HG03342 (cell line): ENCODE measurements around the gene ISOC1.

Experiments used
- ATAC-seq: cut with Tn5 transposase; IDR thresholded peaks from one replicate; pipeline ENCODE4 v1.9.1; 2021; ENCODE audit warnings: mild to moderate bottlenecking, moderate library complexity; ENCODE audit not compliant: unreplicated experiment

The ISOC1 gene

DNA sequence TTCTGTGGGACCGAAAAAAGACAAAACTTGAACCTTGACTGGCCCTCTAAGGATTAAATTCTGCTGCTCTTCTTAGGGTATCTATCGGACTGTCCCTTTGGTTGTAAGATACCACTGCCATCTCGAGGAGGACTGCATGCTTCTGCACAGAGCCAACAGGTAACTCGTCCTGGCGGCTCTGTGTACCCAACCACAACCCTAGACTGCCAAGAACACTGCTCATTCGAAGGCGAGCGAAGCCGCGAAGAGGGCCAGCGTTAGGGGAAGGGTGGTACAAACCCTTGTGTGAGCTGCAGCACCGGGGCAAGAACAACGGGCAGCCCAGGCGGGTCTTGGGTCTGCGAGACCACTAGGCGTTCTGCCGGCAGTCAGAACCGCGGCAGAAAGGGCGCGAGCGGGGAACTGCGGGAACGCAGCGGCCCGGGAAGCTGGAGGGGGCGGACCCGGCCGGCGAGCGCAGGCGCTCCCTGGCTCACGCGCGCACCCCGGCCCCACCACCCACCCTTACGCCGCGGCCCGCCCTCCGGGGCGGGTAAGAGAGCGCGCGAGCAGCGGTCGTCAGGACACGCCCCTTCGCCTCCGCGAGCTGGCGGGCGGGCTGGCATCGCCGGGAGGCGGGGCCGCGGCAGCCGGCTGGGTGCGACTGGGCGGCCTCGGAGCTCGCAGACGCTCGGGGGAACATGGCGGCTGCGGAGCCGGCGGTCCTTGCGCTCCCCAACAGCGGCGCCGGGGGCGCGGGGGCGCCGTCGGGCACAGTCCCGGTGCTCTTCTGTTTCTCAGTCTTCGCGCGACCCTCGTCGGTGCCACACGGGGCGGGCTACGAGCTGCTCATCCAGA lies at the start of gene ISOC1:
ISOC1 (plus strand) TSS at position 663 of the 837 bp plus-strand sequence; CDS start at position 681, 18 bp downstream.
- ATAC-seq: peak; percentile 89

DNA sequence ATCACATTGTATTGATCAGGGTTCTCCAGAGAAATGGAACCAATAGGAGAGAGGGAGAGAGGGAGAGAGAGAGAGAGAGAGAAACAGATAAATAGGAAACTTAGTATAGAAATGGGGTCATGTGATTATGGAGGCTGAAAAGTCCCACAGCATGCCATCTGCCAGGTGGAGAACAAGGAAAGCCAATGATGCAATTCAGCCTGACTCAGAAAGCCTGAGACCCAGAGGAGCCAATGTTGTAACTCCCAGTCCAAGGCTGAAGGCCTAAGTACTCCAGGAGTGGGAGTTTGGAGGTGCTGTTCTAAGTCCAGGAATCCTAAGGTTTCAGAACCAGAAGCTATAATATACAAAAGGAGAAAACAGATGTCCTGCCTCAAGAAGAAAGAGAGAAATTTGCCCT lies 48.4 kb upstream of the ISOC1 start:
- ATAC-seq: no peak

DNA sequence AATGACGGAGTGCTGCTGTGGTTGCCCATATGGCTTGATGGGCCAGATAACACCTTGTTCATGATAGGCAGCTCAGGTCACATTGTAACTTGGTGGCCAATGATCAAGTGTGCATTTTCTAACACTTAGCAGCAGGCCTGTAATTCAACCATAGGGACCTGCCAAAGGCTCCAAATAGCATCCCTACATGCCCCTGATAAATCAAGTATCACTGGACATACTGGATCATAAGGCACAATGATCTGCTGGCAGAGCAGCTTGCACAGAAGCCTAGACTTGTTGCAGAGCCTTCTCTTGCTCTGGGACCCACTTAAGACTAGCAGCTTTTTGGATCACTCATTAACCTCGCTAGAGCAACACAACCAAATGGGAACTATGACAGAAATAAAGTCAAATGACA lies 46.0 kb upstream of the ISOC1 start:
- ATAC-seq: no peak

DNA sequence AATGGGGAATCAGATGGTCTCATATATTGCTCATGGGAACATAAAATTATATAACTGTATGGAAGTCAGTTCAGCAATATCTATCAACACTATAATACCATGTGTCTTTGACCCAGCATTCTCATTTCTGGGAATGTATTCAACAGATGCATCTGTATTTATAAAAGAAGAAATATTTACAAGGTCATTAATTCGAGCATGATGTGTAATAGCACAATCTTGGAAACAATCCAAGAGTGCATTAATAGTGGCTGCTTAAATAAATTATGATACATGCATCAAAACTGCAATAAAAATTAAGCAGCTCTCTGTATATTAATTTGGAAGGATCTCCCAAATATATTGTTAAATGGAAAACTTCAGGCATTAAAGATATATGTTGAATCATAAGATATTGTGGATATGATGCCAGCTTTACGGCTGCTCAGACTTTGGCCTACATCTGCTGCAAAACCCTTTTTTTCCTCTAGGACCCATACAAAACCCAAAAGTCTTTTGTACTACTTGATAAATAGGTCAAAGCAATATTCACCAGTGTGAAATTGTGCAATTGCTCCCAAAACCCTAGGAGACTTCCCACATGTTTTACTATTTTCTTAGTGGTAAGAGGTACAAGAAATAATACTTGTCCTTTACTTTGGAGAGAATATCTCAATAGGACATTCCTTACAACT lies 45.3 kb upstream of the ISOC1 start:
- no peak for ATAC-seq

- no peak for ATAC-seq
These were observed 43.3 kb upstream of the ISOC1 start for GRCh38 chr5:129051283-129051682.

DNA sequence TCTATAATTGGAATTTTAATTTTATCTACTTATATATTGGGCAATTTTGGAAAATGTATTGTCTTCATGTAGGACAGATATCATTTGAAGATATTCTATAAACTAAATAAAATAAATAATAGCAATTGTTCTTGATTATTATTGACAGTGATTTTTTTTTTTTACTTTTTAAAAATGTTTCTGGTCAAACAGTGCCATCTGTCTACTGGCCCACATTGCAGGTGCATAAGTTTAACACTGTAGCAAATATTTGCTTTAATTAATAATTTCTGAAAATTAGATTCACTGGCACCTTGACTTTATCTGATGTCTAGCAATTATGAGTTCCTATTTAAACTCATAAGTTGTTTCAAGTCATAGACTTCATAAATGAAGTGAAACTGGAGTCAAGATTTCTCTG lies 41.1 kb upstream of the ISOC1 start:
- no peak for ATAC-seq

DNA sequence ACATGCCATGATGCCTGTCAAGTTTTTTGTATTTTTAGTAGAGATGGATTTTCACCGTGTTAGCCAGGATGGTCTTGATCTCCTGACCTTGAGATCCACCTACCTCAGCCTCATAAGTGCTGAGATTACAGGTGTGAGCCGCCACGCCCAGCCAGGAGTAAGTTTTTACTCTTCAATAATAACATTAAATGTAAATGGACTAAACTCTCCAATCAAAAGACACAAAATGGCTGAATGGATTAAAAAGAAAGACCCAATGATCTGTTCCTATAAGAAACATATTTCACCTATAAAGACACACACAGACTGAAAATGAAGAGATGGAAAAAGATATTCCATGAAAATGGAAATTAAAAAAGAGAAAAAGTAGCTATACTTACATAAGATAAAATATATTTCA lies 37.2 kb upstream of the ISOC1 start:
- ATAC-seq: no peak

GRCh38 chr5:129061849-129062248 lies 32.7 kb upstream of the ISOC1 start:
- no peak for ATAC-seq

DNA sequence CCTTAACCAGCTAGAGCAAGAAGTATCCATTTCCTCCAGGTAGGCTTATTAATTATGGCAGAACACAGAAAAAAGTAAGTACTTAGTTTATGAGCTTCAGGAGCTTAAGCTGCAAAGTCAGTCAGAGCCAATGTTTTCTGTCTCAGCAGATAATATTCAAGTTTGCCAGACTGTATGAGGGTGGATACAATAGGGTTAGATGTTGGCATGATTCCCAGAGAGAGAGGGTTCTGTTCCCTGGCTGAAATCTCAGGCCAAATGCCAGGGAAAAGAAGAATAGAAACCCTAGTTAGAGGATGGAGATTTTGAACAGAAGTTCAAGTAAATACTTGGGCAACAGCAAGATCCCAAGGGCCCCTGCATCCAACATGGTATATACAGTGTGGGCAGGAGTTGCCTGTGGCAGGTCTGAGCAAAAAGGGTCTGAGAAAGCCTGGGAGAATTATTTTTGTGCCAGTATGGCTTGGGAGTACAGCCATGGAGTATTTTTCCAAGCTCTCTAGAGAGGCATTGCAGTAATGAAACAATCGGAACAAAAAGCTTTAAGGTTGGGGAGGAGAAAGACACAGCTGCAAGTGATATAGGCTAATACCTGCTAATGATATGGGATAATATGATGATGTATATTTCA lies 31.0 kb upstream of the ISOC1 start:
- no peak for ATAC-seq

GRCh38 chr5:129065721-129066120 lies 28.8 kb upstream of the ISOC1 start:
- ATAC-seq: no peak

GRCh38 chr5:129067745-129068144 lies 26.8 kb upstream of the ISOC1 start:
- ATAC-seq: no peak

DNA sequence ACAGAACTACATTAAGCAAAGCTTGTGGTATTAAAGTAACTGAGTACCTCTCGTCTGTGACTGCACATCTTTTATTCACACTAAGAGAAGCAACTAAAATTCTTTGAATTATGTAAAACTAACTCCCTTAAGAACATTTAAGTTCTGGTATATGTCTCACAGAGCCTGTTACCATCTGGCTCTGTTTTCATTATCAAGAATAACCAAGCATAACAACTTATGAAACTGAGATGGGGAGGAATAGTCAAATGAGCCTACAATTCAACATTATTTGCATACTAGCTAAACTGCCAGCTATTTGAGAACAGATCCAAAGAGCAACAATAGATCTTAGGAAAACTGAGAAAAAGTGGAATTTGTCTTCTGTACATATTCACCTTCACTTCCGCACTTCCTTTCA lies 25.3 kb upstream of the ISOC1 start:
- peak; percentile 80 for ATAC-seq

DNA sequence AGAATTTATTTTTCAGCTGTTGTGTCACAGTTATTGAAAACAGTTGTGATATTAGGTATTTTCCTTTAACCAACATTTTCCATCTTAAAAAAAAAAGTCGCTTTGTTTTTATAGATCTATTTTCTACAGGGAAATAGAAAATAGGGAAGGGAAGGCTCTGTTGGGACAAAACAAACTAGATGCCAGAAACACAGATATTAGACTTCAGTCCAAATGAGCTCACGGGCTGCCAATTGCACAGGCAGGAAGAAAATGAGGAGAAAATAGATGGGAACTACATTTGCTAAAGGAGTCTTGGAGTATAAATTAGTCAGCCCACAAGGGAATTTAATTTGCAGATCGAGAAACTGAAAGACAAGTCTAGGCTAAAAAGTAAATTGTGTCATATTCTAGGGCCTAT lies 21.4 kb upstream of the ISOC1 start:
- no peak for ATAC-seq

- no peak for ATAC-seq
These were observed 19.6 kb upstream of the ISOC1 start for GRCh38 chr5:129074903-129075302.

DNA sequence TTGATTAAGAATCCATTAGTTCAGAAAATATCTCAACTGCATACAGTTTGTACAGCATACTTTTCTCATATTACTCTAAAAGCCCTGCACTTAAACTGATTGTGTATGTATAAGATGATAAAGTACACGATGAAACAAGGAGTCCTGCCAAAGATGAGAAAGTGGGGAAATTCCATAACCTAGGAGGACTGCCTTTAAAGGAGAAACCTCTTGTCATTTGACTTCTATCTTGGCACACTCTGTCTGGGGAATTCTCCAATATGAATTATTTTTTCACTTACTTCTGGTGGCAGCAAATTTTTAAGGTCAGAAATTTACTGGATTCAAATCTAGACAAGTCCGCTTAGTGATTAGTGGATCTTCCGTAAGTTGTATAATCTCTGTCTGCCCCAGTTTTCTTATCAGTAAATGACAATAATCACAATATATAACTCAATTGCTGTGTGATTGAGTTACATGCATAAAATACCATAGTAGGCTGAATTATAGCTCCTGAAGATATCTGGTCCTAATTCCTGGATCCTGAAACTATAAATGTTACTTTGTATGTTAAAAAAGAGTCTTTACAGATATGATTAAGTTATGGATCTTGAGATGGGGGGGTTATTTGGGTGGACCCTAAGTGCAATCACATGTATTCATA lies 17.0 kb upstream of the ISOC1 start:
- no peak for ATAC-seq

- ATAC-seq: no peak
These were observed 16.3 kb upstream of the ISOC1 start for GRCh38 chr5:129078247-129078646.

DNA sequence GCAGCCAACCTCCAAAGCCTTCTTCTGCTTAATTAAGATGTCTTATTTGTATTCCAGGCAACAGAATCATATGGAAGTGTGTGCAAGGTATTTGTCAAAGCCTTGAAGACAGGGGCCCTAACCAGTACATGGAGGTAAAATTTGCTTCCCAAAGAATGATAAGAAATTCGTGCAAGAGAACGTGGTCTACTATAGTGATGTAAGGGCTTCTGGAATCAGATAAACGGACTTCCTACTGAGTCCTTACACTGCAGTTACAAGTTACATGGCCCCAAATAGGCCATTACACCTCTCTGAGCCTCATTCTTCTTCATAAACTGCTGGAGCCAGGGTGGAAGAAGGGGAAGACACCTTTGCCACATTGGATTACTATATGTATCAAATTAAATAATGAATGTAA lies 15.9 kb upstream of the ISOC1 start:
- ATAC-seq: no peak

DNA sequence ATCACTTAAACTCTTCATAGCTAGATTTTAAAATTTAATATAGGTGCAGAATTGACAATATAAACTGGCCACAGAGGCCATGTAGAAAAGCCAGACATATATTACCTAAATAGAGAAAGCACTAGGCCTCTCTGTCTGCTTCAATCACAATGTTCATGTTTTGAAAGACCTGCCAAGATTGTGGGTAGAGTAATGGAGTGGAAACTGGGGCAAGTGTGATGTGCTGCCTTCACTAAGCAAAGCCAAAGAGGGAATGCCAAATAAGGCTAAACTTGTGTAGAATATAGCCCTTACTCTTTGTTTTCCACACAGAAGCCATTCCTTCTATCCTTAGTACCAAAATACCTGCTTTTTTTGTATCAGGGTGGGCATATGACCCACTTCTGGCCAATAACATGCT lies 15.1 kb upstream of the ISOC1 start:
- ATAC-seq: no peak

DNA sequence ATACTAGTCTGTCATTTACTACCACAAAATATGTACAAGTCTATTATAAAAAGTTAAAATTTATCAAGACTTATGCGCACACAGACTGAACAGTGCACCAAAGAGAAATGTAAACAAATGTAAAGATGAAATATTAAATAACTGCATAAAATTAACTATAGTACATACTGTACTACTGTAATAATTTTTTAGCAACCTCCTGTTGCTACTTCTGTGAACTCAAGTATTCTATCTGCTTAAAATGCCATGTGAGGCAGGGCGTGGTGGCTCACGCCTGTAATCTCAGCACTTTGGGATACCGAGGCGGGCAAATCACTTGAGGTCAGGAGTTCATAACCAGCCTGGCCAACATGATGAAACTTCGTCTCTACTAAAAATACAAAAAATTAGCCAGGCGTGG lies 13.8 kb upstream of the ISOC1 start:
- ATAC-seq: no peak

GRCh38 chr5:129082225-129083136 lies 12.1 kb upstream of the ISOC1 start:
- no peak for ATAC-seq
